Testis (tissue), 2 donors: ENCODE results near the gene MAPK9.

Experiments
- CTCF ChIP-seq, 3 experiments: fragments of 450-650 bp in 2 of 3; fragments of 200-600 bp in 1 of 3; sonication (generic) in 1 of 3; IDR thresholded peaks; one replicate each; pipeline ENCODE4 v1.5.1; 2016 to 2019; ENCODE audit warnings: antibody characterized with exemption in 3 of 3, mild to moderate bottlenecking in 2 of 3, moderate library complexity in 1 of 3
- POLR2A ChIP-seq: fragments of 450-650 bp; IDR thresholded peaks from one replicate; pipeline ENCODE4 v1.6.1; 2017; ENCODE audit warnings: antibody characterized with exemption, mild to moderate bottlenecking, moderate library complexity

- no peak for TF ChIP-seq CTCF (IDR thresholded peaks at IDR 0.05)
- no peak for TF ChIP-seq POLR2A
Observed at GRCh38 chr5:180341595-180341994, 49.7 kb upstream of the MAPK9 start.
